ENCODE data around the gene USP1. TPM values are rescaled to one million over a fixed set of nuclear protein-coding genes. Genes with fewer than 3 reads are reported as not detected.

The USP1 gene
- total RNA-seq, 1 donor from 2014 or later, result 23.7 TPM

DNA sequence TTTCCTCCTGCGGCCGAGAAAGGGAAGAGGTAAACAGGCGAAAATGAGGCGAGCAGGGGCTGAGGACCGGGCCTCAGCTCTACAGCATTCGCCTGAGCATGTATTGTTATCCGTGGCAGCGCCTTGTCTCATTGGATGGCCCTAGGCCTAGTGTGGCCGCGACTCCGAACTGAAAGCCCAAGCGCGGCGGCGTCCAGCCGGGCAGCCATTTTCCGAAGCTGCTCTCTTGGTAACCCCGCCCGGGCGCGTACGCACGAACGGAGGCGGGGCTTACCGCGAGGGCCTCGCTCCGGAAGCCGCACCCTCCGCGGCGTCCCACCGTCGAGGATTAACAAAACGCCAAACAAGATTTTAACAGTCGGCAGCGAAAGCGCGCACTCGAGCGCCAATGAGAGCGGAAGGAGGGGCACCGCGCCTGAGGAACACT lies 797 bp upstream of the USP1 start:
- FAIRE-seq, result no peak
- H3K27me3 ChIP-seq (ENCODE audit: control insufficient read depth, insufficient read depth, low read length), result no peaks in the 10 kb centered on the region
- DNase-seq (ENCODE audit: low read depth), result peak; percentile 97
- H3K36me3 ChIP-seq (ENCODE audit: control insufficient read depth, insufficient read depth, low read length), result no peaks in the 10 kb centered on the region
- TF ChIP-seq, protein P1, sequence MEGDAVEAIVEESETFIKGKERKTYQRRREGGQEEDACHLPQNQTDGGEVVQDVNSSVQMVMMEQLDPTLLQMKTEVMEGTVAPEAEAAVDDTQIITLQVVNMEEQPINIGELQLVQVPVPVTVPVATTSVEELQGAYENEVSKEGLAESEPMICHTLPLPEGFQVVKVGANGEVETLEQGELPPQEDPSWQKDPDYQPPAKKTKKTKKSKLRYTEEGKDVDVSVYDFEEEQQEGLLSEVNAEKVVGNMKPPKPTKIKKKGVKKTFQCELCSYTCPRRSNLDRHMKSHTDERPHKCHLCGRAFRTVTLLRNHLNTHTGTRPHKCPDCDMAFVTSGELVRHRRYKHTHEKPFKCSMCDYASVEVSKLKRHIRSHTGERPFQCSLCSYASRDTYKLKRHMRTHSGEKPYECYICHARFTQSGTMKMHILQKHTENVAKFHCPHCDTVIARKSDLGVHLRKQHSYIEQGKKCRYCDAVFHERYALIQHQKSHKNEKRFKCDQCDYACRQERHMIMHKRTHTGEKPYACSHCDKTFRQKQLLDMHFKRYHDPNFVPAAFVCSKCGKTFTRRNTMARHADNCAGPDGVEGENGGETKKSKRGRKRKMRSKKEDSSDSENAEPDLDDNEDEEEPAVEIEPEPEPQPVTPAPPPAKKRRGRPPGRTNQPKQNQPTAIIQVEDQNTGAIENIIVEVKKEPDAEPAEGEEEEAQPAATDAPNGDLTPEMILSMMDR (IDR thresholded peaks at IDR 0.05; ENCODE audit: insufficient read depth, low read length, severe bottlenecking), result no peak
- H3K4me3 ChIP-seq (ENCODE audit: low read depth, low read length), result peak overlapping the region; percentile 85

DNA sequence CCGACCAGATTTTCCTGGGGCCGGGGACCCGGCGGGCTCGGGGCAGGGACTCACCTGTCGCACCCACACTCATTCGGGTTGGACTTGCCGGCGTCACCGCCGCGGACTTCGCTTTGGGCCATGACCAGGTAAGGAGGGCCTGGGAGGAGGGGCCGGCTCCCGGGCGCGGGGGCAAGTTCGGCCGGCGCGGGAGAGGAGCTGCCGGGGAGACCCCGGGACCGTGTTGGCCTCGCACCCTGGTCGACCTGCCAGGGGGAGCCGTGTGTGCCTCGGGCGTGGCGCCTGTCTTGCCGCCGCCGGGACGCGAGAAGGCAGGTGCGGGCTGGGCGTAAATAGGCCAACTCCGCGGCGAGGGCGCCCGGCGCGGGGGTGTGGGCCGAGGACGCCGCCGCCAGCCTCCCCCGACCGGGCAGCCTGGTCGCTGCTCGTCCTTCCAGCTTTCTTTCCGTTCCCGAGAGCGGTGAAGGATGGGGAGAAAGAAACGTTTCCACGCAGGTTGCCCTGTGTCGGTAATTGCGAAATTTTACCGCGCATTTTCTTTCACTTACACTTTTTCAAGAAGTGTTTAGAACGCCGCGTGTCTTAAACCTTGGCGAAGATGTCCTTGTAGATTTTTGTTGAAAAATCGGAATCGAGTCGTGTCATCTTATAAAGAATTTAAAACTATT lies 558 bp downstream of the USP1 start:
- FAIRE-seq (no peak), DNase-seq (ENCODE audit: low read depth) (peak; percentile 7)
- TF ChIP-seq, protein P1 (IDR thresholded peaks at IDR 0.05; ENCODE audit: insufficient read depth, low read length, severe bottlenecking), result no peak
- Histone ChIP-seq H3K4me3 (ENCODE audit: low read depth, low read length) (peak overlapping the region; percentile 85), H3K27me3 (ENCODE audit: control insufficient read depth, insufficient read depth, low read length) (no peaks in the 10 kb centered on the region), H3K36me3 (ENCODE audit: control insufficient read depth, insufficient read depth, low read length) (no peaks in the 10 kb centered on the region)

DNA sequence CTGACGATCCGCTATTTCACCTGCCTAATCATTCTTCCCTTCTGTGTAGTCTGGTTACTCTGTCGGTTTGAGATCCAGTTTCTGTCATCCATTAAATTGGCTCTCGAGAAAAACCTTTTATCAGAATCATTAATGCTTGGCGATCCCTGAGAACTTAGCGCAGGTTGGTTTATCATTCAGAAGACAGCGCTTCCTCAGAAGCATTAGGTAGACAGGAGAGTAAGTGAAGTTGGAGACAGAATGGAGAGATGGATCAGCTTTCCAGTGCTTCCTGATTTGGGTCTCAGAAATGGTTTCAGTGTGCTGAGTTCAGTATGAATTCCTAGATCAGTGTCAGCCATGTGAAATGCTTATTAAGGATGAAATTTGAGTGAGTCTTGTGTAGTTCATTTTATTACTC lies 1.3 kb downstream of the USP1 start:
- H3K27me3 ChIP-seq (ENCODE audit: control insufficient read depth, insufficient read depth, low read length), result no peaks in the 10 kb centered on the region
- no peaks in the 10 kb centered on the region for H3K36me3 ChIP-seq (ENCODE audit: control insufficient read depth, insufficient read depth, low read length)
- DNase-seq (ENCODE audit: low read depth) (no peak), FAIRE-seq (no peak)
- TF ChIP-seq, protein P1 (IDR thresholded peaks at IDR 0.05; ENCODE audit: insufficient read depth, low read length, severe bottlenecking), result no peak
- peak overlapping the region; percentile 85 for H3K4me3 ChIP-seq (ENCODE audit: low read depth, low read length)

DNA sequence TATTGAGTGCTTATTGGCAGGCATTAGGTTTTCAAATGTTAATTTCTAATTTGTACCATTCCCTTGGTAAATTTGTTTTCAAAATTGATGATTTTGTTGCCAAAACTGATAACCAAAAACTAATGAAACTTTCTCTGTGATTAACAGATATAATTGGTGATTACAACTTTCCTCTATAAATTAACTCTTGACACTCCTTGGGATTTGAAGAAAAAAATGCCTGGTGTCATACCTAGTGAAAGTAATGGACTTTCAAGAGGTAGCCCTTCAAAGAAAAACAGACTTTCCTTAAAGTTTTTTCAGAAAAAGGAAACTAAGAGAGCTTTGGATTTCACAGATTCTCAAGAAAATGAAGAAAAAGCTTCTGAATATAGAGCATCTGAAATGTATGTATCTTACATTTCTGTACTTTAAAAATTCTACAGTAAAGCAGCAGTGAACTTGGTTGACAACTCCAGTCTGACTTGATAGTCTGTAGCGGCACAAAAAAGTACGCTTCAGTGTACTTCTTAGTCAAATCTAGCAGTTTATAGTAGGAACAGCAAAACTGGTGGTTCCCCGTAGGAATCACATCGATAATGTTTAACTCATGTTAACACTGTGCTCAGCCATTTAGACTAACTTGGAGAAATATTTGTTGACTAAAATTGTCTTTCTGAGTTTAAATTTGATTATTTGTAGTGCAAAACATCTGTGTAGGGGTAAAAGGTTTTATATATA lies 3.0 kb downstream of the USP1 start:
- Histone ChIP-seq H3K4me3 (ENCODE audit: low read depth, low read length) (no peak overlapping the region), H3K27me3 (ENCODE audit: control insufficient read depth, insufficient read depth, low read length) (no peaks in the 10 kb centered on the region), H3K36me3 (ENCODE audit: control insufficient read depth, insufficient read depth, low read length) (no peaks in the 10 kb centered on the region)
- TF ChIP-seq, protein P1 (IDR thresholded peaks at IDR 0.05; ENCODE audit: insufficient read depth, low read length, severe bottlenecking), result no peak
- no peak for FAIRE-seq
- DNase-seq (ENCODE audit: low read depth), result no peak

DNA sequence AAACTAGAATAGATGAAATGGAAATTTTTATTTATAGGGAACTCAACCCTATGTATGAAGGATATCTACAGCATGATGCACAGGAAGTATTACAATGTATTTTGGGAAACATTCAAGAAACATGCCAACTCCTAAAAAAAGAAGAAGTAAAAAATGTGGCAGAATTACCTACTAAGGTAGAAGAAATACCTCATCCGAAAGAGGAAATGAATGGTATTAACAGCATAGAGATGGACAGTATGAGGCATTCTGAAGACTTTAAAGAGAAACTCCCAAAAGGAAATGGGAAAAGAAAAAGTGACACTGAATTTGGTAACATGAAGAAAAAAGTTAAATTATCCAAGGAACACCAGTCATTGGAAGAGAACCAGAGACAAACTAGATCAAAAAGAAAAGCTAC lies 7.9 kb downstream of the USP1 start:
- FAIRE-seq, result no peak
- no peak for DNase-seq (ENCODE audit: low read depth)
- H3K27me3 ChIP-seq (ENCODE audit: control insufficient read depth, insufficient read depth, low read length), result no peaks in the 10 kb centered on the region
- no peak overlapping the region for H3K4me3 ChIP-seq (ENCODE audit: low read depth, low read length)
- TF ChIP-seq, protein P1 (IDR thresholded peaks at IDR 0.05; ENCODE audit: insufficient read depth, low read length, severe bottlenecking), result no peak
- H3K36me3 ChIP-seq (ENCODE audit: control insufficient read depth, insufficient read depth, low read length), result peaks cover 2% of the 10 kb centered on the region

All from bronchial epithelial cell (primary cell).